HT-29 (cell line): ENCODE results near the gene TSPY9. TPM values are rescaled to one million over a fixed set of nuclear protein-coding genes. Genes with fewer than 3 reads are reported as not detected.
"Not testable (repeated sequence)": the region's sequence is repeated elsewhere in the genome, so short reads cannot be mapped to it uniquely, and the experiment has no call there.

Experiments used
- DNase-seq: peaks from one replicate; pipeline ENCODE4 v3.0.0-alpha.2; 2015; ENCODE audit warnings: low spot score
- total RNA-seq: library from RNA; depleted of rRNA; stranded (reverse); fragments of >200 nt; shearing (Covaris generic); gene quantifications from 2 replicates; pipeline ENCODE4 v1.2.3, GENCODE V29; 2014; rRNA removed

The TSPY9 gene, protein sequence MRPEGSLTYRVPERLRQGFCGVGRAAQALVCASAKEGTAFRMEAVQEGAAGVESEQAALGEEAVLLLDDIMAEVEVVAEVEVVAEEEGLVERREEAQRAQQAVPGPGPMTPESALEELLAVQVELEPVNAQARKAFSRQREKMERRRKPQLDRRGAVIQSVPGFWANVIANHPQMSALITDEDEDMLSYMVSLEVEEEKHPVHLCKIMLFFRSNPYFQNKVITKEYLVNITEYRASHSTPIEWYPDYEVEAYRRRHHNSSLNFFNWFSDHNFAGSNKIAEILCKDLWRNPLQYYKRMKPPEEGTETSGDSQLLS
- not detected in 2 replicates for total RNA-seq

DNA sequence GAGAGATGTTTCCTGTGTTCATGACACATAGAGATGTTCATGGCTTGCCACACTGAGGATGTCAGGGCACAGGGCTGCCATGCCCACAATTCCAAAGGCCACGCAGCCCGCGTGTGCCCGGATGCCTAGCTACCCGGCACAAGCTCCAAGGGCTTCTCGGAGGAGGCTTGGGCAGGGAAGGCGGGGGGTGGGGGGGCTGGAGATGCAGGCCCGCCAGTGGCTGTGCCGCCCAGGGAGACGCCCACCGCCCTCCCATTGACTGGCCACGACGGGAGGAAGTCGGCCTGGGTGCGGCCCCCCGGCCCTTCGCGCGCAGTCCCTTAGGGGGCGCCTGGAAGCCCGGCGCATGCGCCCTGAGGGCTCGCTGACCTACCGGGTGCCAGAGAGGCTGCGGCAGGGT is at the start of gene TSPY9:
Gene TSPY9, plus strand, starts transcription at position 301 of the 400 bp plus-strand sequence. Its CDS starts 46 bp downstream, at position 347.
- DNase-seq = not testable (repeated sequence)

DNA sequence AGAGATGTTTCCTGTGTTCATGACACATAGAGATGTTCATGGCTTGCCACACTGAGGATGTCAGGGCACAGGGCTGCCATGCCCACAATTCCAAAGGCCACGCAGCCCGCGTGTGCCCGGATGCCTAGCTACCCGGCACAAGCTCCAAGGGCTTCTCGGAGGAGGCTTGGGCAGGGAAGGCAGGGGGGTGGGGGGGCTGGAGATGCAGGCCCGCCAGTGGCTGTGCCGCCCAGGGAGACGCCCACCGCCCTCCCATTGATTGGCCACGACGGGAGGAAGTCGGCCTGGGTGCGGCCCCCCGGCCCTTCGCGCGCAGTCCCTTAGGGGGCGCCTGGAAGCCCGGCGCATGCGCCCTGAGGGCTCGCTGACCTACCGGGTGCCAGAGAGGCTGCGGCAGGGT is 20.4 kb upstream of the TSPY9 start, which contains the start of gene TSPY1:
Gene TSPY1, plus strand, starts transcription at position 301 of the 400 bp plus-strand sequence. Its CDS starts 46 bp downstream, at position 347.
- DNase-seq = not testable (repeated sequence)

DNA sequence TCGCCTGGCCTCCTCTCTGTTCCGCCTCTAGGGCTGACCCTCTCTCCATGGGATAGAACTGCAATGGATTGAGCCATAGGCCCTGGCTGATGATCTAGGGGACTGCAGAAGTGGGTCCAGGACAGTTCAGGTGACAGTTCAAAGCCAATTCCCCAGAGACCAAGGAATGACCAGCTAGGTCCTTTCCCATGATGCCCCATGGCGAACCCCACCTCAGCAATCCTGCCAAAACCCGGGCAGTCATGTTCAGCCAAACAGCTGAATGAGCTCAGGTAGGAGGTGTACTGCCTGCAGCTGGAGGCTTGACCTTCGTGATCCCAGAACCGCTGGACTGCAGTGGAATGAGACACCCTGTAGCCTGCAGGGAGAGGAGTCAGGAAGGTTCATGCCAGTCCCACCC is 17.3 kb downstream of the TSPY9 start:
- not testable (repeated sequence) for DNase-seq

DNA sequence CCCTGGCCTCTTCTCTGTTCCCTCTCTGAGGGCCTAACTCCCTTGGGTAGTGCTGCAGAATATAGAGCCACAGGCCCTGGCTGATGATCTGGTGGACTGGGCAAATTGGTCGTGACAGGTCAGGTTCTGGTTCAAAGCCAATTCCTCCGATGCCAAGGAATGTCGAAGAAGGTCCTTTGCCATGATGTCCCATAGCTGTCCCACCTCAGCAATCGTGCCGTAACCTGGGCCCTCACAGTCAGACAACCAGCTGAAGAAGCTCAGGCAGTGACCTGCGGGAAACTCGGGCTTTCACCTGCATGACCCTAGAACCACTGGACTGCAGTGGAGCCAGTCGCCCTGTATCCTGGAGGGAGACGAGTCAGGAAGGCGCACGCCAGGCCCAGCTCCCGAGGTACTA is 29.2 kb downstream of the TSPY9 start:
- not testable (repeated sequence) for DNase-seq

DNA sequence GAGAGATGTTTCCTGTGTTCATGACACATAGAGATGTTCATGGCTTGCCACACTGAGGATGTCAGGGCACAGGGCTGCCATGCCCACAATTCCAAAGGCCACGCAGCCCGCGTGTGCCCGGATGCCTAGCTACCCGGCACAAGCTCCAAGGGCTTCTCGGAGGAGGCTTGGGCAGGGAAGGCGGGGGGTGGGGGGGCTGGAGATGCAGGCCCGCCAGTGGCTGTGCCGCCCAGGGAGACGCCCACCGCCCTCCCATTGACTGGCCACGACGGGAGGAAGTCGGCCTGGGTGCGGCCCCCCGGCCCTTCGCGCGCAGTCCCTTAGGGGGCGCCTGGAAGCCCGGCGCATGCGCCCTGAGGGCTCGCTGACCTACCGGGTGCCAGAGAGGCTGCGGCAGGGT is 40.5 kb downstream of the TSPY9 start, which contains the start of gene TSPY10:
Gene TSPY10, plus strand, starts transcription at position 301 of the 400 bp plus-strand sequence. Its CDS starts 46 bp downstream, at position 347.
- not testable (repeated sequence) for DNase-seq

Other genes with a start within 250 kb of the TSPY9 start
- not detected in 2 replicates for gene TSPY4, start 149.8 kb upstream of the TSPY9 start, total RNA-seq
- not detected in 2 replicates for gene TSPY8, start 129.5 kb upstream of the TSPY9 start, total RNA-seq
- gene TSPY3, start 88.8 kb upstream of the TSPY9 start, total RNA-seq = not detected in 2 replicates
- gene TSPY1, start 20.3 kb upstream of the TSPY9 start, total RNA-seq = not detected in 2 replicates
- not detected in 2 replicates for gene TSPY10, start 40.6 kb downstream of the TSPY9 start, total RNA-seq